ENCODE measurements around the gene SCLY.

GRCh38 chr2:238094438-238095022 lies 33.7 kb downstream of the SCLY start:
- TF ChIP-seq GATA2 (IDR thresholded peaks at IDR 0.05; ENCODE audit: low read depth, low read length) = no peak
- no peak for TF ChIP-seq GATA3 (IDR thresholded peaks at IDR 0.05; ENCODE audit: low read depth, low read length)

Data from SH-SY5Y (cell line).